ENCODE measurements around the gene ACBD6. TPM values are rescaled to one million over a fixed set of nuclear protein-coding genes. Genes with fewer than 3 reads are reported as not detected.

ACBD6 gene
- total and polyA plus RNA-seq, 2 experiments from 2014 or later = 72.2 to 73.9 TPM

GRCh38 chr1:180544050-180544449 is 41.7 kb upstream of the ACBD6 start:
- TF ChIP-seq, protein P1, sequence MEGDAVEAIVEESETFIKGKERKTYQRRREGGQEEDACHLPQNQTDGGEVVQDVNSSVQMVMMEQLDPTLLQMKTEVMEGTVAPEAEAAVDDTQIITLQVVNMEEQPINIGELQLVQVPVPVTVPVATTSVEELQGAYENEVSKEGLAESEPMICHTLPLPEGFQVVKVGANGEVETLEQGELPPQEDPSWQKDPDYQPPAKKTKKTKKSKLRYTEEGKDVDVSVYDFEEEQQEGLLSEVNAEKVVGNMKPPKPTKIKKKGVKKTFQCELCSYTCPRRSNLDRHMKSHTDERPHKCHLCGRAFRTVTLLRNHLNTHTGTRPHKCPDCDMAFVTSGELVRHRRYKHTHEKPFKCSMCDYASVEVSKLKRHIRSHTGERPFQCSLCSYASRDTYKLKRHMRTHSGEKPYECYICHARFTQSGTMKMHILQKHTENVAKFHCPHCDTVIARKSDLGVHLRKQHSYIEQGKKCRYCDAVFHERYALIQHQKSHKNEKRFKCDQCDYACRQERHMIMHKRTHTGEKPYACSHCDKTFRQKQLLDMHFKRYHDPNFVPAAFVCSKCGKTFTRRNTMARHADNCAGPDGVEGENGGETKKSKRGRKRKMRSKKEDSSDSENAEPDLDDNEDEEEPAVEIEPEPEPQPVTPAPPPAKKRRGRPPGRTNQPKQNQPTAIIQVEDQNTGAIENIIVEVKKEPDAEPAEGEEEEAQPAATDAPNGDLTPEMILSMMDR (IDR thresholded peaks at IDR 0.05; ENCODE audit: low read depth, low read length) = no peak
- peaks cover 52% of the 10 kb centered on the region for H3K4me1 ChIP-seq (ENCODE audit: low read depth)
- no peak for DNase-seq (ENCODE audit: low read depth in 1 of 2, low spot score in 1 of 2)
- no peak overlapping the region for H3K27ac ChIP-seq
- no peak overlapping the region for H3K4me3 ChIP-seq
- H3K27me3 ChIP-seq = no peaks in the 10 kb centered on the region
- H3K36me3 ChIP-seq = no peaks in the 10 kb centered on the region
- no peaks in the 10 kb centered on the region for H3K9me3 ChIP-seq (ENCODE audit: low read depth)

- TF ChIP-seq, protein P1 (IDR thresholded peaks at IDR 0.05; ENCODE audit: low read depth, low read length) = no peak
- Histone ChIP-seq H3K9me3 (ENCODE audit: low read depth) (no peaks in the 10 kb centered on the region), H3K36me3 (no peaks in the 10 kb centered on the region), H3K4me3 (no peak overlapping the region), H3K27ac (peak overlapping the region; percentile 88), H3K4me1 (ENCODE audit: low read depth) (peaks cover 55% of the 10 kb centered on the region), H3K27me3 (no peaks in the 10 kb centered on the region)
- DNase-seq (ENCODE audit: low read depth in 1 of 2, low spot score in 1 of 2) = no peak
These were observed 40.4 kb upstream of the ACBD6 start for GRCh38 chr1:180542838-180543145.

DNA sequence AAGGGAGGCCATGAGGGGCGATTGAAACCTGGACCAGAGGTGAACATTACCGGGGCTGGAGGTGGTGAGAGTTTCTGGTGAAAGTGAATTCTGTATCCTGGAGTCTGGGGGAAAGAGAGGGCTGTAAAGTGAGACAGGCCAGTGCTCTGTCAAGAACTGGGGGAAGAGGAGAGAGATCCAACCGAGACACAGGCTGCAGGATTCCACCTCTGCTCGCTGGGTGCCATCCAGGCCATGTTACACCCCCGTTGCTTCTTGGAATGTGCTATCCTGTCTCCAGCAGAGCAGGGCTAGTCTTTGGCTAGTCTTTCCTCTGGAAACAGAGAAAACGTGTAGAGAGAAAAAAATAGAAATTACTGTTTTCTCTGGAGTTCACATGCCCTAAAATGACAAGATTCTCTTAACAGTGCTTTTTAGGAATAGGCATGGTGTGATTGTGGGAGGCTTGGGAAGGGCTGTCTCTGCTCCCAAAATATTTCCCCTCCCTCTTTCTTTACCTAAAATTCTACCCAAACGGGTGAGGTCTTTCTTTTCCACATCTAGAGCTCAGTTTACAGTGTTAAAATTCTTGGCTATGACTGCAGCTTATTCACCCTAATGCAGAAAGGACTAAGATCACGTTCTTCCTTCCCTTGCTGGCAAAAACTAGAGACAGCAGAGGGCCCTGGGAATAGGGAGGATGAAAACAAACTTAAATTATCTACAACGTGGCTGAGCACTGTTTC is 39.9 kb upstream of the ACBD6 start:
- Histone ChIP-seq H3K4me1 (ENCODE audit: low read depth) (peaks cover 51% of the 10 kb centered on the region), H3K4me3 (no peak overlapping the region), H3K36me3 (no peaks in the 10 kb centered on the region), H3K27me3 (no peaks in the 10 kb centered on the region), H3K9me3 (ENCODE audit: low read depth) (no peaks in the 10 kb centered on the region), H3K27ac (peak overlapping the region; percentile 88)
- no peak for DNase-seq (ENCODE audit: low read depth in 1 of 2, low spot score in 1 of 2)
- TF ChIP-seq, protein P1 (IDR thresholded peaks at IDR 0.05; ENCODE audit: low read depth, low read length) = no peak

- H3K27me3 ChIP-seq = no peaks in the 10 kb centered on the region
- peaks cover 40% of the 10 kb centered on the region for H3K4me1 ChIP-seq (ENCODE audit: low read depth)
- DNase-seq (ENCODE audit: low read depth in 1 of 2, low spot score in 1 of 2) = no peak
- H3K9me3 ChIP-seq (ENCODE audit: low read depth) = no peaks in the 10 kb centered on the region
- TF ChIP-seq, protein P1 (IDR thresholded peaks at IDR 0.05; ENCODE audit: low read depth, low read length) = no peak
- no peaks in the 10 kb centered on the region for H3K36me3 ChIP-seq
- no peak overlapping the region for H3K4me3 ChIP-seq
- peak overlapping the region; percentile 88 for H3K27ac ChIP-seq
These were observed 38.6 kb upstream of the ACBD6 start for GRCh38 chr1:180540697-180541594.

DNA sequence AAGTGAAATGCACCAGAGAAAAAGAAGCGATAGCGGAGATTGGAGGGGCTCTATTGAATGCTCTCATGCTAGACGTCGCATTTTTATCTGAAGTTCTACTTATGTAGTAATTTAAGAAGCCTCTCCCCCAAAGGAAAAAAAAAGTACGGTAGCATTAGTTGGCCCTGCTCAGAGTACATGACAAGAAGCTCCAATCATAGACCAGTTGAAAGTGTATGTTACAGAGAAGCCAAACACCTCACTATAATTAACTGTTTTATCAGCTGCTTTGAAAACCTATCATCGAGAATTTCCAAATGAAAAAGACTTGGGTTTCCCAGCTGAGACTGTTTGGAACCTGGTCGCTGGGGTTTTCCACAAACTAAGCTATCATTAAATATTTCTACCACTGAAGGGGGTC is 36.8 kb upstream of the ACBD6 start:
- H3K27ac ChIP-seq = no peak overlapping the region
- H3K4me1 ChIP-seq (ENCODE audit: low read depth) = peaks cover 40% of the 10 kb centered on the region
- no peaks in the 10 kb centered on the region for H3K9me3 ChIP-seq (ENCODE audit: low read depth)
- no peaks in the 10 kb centered on the region for H3K27me3 ChIP-seq
- no peak overlapping the region for H3K4me3 ChIP-seq
- DNase-seq (ENCODE audit: low read depth in 1 of 2, low spot score in 1 of 2) = no peak
- no peaks in the 10 kb centered on the region for H3K36me3 ChIP-seq
- TF ChIP-seq, protein P1 (IDR thresholded peaks at IDR 0.05; ENCODE audit: low read depth, low read length) = no peak

Measured in cardiac muscle cell (in vitro differentiated cells and primary cell).